GM12801 (cell line): ENCODE data around the gene GGA1.

Experiments
- TF ChIP-seq, protein P1 (sequence below): IDR thresholded peaks from one replicate; pipeline ENCODE4 v1.5.1; 2011; ENCODE audit warnings: control low read depth; ENCODE audit not compliant: insufficient read length; ENCODE audit errors: extremely low read depth

The GGA1 gene

GRCh38 chr22:37659066-37659896, 50.6 kb downstream of the GGA1 start:
- TF ChIP-seq, protein P1, sequence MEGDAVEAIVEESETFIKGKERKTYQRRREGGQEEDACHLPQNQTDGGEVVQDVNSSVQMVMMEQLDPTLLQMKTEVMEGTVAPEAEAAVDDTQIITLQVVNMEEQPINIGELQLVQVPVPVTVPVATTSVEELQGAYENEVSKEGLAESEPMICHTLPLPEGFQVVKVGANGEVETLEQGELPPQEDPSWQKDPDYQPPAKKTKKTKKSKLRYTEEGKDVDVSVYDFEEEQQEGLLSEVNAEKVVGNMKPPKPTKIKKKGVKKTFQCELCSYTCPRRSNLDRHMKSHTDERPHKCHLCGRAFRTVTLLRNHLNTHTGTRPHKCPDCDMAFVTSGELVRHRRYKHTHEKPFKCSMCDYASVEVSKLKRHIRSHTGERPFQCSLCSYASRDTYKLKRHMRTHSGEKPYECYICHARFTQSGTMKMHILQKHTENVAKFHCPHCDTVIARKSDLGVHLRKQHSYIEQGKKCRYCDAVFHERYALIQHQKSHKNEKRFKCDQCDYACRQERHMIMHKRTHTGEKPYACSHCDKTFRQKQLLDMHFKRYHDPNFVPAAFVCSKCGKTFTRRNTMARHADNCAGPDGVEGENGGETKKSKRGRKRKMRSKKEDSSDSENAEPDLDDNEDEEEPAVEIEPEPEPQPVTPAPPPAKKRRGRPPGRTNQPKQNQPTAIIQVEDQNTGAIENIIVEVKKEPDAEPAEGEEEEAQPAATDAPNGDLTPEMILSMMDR, result no peak

DNA sequence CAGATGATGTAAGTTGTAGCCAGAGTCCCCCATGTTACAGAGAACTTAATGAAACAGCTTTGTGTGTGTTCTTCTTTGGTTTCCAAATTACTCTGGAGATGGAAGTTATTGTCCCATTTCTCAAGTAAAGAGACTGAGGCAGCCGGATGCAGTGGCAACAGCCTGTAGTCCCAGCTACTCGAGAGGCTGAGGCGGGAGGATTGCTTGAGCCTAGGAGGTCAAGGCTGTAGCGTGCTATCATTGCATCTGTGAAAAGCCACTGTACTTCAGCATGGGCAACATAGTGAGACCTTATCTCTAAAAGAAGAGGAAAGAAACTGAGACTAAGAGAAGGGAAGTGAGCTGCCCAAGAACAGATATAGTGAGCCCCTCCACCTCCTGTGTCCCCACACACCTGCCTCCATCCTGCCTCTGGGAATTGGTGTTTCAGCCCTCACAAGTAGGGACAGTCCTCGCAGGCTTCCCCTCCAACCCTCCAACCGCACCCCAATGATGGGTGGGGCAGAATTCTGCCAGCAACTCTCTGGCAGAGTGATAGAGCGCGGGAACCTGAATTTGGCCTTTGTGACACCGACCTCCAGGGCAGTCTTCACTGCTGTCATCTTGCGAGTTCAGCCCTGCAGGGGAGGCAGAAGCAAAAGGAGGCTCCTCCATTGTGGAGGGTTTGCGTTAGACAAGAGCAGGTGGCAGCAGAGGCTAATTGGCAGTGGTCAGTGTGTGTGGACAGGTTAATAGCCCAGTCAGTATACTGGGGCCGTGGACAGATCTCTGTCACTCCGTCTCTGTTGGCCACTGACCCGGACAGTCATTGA, 51.5 kb downstream of the GGA1 start:
- TF ChIP-seq, protein P1, result no peak

DNA sequence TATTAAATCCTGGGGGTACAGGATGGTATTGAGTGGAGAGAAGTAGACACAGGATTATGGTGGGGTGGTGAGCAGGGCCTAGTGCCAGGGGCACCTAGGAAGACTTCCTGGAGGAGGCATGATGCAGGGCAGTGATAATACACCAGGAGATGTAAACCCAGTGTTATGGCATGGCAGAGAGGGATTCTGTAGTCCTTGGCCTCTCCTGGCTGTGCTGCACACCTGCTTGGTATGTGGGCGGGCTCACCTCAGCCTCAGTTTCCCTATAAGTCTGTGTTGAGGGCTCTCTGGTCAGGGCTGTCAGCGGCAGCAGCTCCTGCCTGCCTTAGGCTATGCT, 52.0 kb downstream of the GGA1 start:
- TF ChIP-seq, protein P1, result no peak

DNA sequence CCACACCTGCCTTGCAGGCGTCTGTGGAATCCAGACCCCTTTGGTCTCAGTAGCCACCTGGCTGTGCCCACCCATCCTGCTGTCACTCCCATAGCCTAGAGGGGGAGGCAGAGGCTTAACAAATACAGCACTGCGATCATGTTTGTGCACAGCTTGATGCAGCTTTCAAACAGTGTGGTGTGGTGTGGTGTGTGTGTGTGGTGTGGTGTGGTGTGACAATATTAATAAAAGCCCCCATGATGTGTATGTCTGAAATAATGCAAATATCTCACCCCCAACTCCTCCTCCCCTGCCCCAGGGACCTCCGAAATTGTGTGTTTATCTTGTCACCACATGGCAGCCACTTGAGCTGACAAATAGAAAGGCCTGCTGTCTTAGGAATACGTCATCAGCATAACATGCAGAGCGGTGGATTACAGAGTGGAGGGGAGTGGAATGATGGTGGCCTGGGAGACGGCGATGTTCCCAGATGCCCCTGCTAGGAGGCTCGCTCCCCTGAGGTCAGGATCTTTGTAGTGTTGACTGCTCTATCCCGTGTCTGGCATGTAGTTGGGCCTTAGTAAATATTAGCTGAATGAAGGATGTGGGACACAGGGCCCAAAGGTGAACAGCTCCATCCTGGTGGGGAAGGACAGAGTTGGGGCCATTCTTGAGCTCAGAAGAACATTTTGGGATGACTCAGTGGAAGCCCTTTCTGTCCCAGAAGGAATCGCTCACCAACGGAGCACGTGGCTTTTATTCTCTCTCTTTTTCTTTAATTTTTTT, 52.7 kb downstream of the GGA1 start:
- TF ChIP-seq, protein P1, result no peak

GRCh38 chr22:37662039-37662438, 53.4 kb downstream of the GGA1 start:
- TF ChIP-seq, protein P1, result no peak

DNA sequence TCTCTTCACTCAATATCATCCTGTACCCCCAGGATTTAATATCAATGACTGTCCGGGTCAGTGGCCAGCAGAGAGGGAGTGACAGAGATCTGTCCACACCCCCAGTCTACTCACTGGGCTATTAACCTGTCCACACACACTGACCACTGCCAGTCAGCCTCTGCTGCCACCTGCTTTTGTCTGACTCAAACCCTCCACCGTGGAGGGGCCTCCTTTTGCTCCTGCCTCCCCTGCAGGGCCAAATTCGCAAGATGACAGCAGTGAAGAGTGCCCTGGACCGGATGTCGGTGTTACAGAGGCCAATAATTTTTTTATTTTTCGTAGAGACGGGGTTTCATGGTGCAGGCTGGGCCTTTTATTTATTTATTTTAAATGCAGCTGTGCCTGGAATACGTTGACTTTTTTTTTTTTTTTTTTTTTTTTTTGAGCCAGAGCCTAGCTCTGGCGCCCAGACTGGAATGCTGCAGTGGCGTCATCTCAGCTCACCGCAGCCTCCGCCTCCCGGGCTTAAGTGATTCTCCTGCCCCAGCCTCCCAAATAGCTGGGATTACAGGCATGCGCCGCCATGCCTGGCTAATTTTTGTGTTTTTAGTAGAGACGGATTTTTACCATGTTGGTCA, 55.0 kb downstream of the GGA1 start:
- TF ChIP-seq, protein P1, result no peak
